ENCODE measurements around the gene ECSIT.

DNA sequence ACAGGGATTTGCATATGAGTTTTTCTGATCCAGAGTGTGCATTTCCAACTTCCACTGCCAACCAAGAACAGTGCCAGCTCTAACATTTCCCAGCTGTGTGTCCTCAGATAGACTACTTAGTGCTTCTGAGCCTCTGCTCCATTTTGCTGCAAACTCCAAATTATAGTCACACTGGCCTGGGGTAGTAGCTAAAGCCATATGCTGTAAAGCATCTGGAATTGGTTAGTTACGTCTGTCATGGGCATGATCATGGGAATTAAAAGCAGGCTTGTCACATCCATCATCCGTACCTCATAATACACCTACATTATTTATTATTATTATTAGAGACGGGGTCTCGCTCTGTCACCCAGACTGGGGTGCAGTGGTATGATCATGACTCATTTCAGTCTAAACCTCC, 55.2 kb downstream of the ECSIT start:
- no peak for TF ChIP-seq SUZ12 (IDR thresholded peaks at IDR 0.05; ENCODE audit: extremely low read depth, insufficient read depth, insufficient read length)
- TF ChIP-seq YY1 (IDR thresholded peaks at IDR 0.05; ENCODE audit: insufficient read depth, insufficient read length), result no peak

Measured in NT2/D1 (cell line).